DND-41 (cell line): Measurements from ENCODE around the gene RGR.

Experiments used
- ATAC-seq: fragments of 200-7000 bp; cut with Tn5 transposase; 3 replicates; pipeline ENCODE4 v1.9.1; 2021; ENCODE audit warnings: low read depth; ENCODE audit not compliant: insufficient read depth
- DNase-seq: peaks from one replicate; pipeline ENCODE4 v3.0.0-alpha.2; 2020
- H2AFZ ChIP-seq: 2 replicates; pipeline ENCODE4 v1.6.0; 2012; ENCODE audit warnings: low read depth, low read length
- H3K27ac ChIP-seq: 2 replicates; pipeline ENCODE4 v1.5.1; 2012; ENCODE audit warnings: low read length, inconsistent platforms
- H3K27me3 ChIP-seq: fragments of 200-600 bp; sonication (generic); 2 replicates; pipeline ENCODE4 v1.6.0; 2012; ENCODE audit warnings: low read length, mild to moderate bottlenecking, inconsistent platforms; ENCODE audit not compliant: insufficient read depth, poor library complexity
- H3K36me3 ChIP-seq: 2 replicates; pipeline ENCODE4 v1.5.1; 2012; ENCODE audit warnings: low read length, inconsistent platforms; ENCODE audit not compliant: insufficient read depth
- H3K4me1 ChIP-seq: 2 replicates; pipeline ENCODE4 v1.5.1; 2012; ENCODE audit warnings: mild to moderate bottlenecking, low read length; ENCODE audit not compliant: insufficient read depth
- H3K4me2 ChIP-seq: 2 replicates; pipeline ENCODE4 v1.6.0; 2012; ENCODE audit warnings: mild to moderate bottlenecking, moderate library complexity, low read length, inconsistent platforms; ENCODE audit not compliant: insufficient read depth
- H3K4me3 ChIP-seq, 2 experiments: fragments of 200-600 bp in 1 of 2; shearing (Covaris generic) in 1 of 2; 2 replicates each; pipeline ENCODE4 v1.5.1; 2012 to 2016; ENCODE audit warnings: inconsistent platforms in 2 of 2, low read length in 2 of 2, mild to moderate bottlenecking in 2 of 2, low read depth in 1 of 2, moderate library complexity in 1 of 2
- H3K79me2 ChIP-seq: 2 replicates; pipeline ENCODE4 v1.6.0; 2012; ENCODE audit warnings: low read length, inconsistent platforms; ENCODE audit not compliant: insufficient read depth
- H3K9ac ChIP-seq: 2 replicates; pipeline ENCODE4 v1.6.0; 2012; ENCODE audit warnings: low read depth, mild to moderate bottlenecking, inconsistent platforms, low read length, moderate library complexity
- H3K9me3 ChIP-seq: 2 replicates; pipeline ENCODE4 v1.5.1; 2012; ENCODE audit warnings: low read length, moderate library complexity, mild to moderate bottlenecking, inconsistent platforms; ENCODE audit not compliant: insufficient read depth, severe bottlenecking
- H4K20me1 ChIP-seq: 2 replicates; pipeline ENCODE4 v1.6.0; 2012; ENCODE audit warnings: low read length; ENCODE audit not compliant: insufficient read depth
- CTCF ChIP-seq: IDR thresholded peaks from 2 replicates; pipeline ENCODE4 v1.5.1; 2012; ENCODE audit warnings: borderline replicate concordance, low read length, moderate library complexity, mild to moderate bottlenecking; ENCODE audit not compliant: poor library complexity, severe bottlenecking; ENCODE audit errors: extremely low read depth
- EZH2 ChIP-seq: IDR thresholded peaks from 3 replicates; pipeline ENCODE4 v1.6.1; 2012; ENCODE audit warnings: borderline replicate concordance, low read depth, mild to moderate bottlenecking, moderate library complexity, low read length, inconsistent platforms; ENCODE audit not compliant: severe bottlenecking

Gene RGR

GRCh38 chr10:84243759-84244158, 1.1 kb upstream of the RGR start:
- TF ChIP-seq CTCF = no peak
- TF ChIP-seq EZH2 = no peak
- Histone ChIP-seq H3K27me3 (peaks cover 10% of the 10 kb centered on the region), H3K27ac (no peak overlapping the region), H4K20me1 (no peaks in the 10 kb centered on the region), H3K4me1 (no peaks in the 10 kb centered on the region), H3K9me3 (no peaks in the 10 kb centered on the region), H3K9ac (no peak overlapping the region), H3K36me3 (no peaks in the 10 kb centered on the region), H2AFZ (no peak overlapping the region), H3K79me2 (no peaks in the 10 kb centered on the region), H3K4me2 (no peak overlapping the region), H3K4me3 (no peak overlapping the region)
- DNase-seq (no peak), ATAC-seq (no peak)

DNA sequence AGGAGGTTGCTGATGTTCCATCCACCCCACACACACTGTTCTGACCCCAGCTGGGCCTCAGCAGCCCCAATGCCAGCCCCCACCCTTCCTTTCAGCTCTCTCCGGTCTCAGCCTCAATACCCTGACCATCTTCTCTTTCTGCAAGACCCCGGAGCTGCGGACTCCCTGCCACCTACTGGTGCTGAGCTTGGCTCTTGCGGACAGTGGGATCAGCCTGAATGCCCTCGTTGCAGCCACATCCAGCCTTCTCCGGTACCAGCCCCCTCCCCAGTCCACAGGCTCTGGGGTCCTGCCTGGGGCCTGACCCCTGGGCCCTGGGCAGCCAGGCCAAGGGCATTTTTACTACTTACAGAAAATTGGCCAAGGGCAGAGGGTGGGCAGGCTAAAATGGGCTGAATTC, 2.6 kb downstream of the RGR start:
- DNase-seq (no peak), ATAC-seq (no peak)
- no peak overlapping the region for H3K27ac ChIP-seq
- no peak overlapping the region for H3K9ac ChIP-seq
- no peaks in the 10 kb centered on the region for H4K20me1 ChIP-seq
- no peaks in the 10 kb centered on the region for H3K9me3 ChIP-seq
- H3K4me3 ChIP-seq = no peak overlapping the region
- H3K4me1 ChIP-seq = no peaks in the 10 kb centered on the region
- H3K4me2 ChIP-seq = no peak overlapping the region
- no peaks in the 10 kb centered on the region for H3K36me3 ChIP-seq
- H3K79me2 ChIP-seq = no peaks in the 10 kb centered on the region
- TF ChIP-seq EZH2 (no peak), CTCF (no peak)
- H3K27me3 ChIP-seq = peaks cover 6% of the 10 kb centered on the region
- no peak overlapping the region for H2AFZ ChIP-seq

DNA sequence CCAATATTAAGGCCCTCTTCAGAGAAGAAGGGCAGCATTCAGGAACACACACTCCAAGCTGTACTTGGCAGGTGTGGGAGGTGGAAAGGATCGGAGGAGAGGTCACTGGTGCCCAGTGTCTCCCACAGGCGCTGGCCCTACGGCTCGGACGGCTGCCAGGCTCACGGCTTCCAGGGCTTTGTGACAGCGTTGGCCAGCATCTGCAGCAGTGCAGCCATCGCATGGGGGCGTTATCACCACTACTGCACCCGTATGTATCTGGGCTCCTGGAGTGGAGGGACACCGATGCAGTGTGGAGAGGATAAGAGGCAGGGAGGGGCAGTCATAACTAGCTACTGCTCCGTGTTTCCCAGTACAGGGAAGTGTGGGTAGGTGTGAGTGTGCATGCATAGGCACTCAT, 3.9 kb downstream of the RGR start:
- no peak for TF ChIP-seq EZH2
- TF ChIP-seq CTCF = no peak
- Histone ChIP-seq H3K36me3 (no peaks in the 10 kb centered on the region), H4K20me1 (no peaks in the 10 kb centered on the region), H3K9ac (no peak overlapping the region), H2AFZ (no peak overlapping the region), H3K4me3 (no peak overlapping the region), H3K27me3 (peaks cover 3% of the 10 kb centered on the region), H3K79me2 (no peaks in the 10 kb centered on the region), H3K4me1 (no peaks in the 10 kb centered on the region), H3K4me2 (no peak overlapping the region), H3K9me3 (no peaks in the 10 kb centered on the region), H3K27ac (no peak overlapping the region)
- DNase-seq (no peak), ATAC-seq (no peak)
